NCI-H524 (cell line): Measurements from ENCODE around the gene RELA.
"Not testable (repeated sequence)": the region's sequence is repeated elsewhere in the genome, so short reads cannot be mapped to it uniquely, and the experiment has no call there.

ENCODE experiments used
- DNase-seq, 2 experiments: peaks; one replicate each; lab custom pipeline; 2025; lab: John Stamatoyannopoulos, UW

The RELA gene

DNA sequence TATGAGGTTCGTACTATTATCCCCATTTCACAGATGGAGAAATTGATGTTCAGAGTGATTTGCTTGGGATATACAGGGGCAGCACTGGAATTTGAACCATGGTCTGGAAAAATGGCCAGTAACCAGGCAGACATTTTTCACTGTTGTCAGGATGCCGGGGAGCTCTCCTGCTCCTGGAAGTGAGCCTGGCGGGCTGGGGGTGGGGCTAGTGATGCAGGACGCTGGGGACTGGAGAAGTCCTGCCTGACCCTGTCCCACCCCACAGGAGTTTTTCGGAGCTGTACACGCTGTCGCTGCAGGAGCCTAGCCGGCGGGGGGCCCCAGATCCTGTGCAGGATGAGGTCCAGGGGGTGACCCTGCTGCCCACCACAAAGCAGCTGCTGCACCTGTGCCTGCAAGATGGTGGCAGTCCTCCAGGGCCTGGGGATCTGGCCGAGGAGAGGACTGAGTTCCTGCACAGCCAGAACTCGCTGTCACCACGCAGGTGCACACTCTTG, 13.7 kb downstream of the RELA start:
- DNase-seq, result no peak

DNA sequence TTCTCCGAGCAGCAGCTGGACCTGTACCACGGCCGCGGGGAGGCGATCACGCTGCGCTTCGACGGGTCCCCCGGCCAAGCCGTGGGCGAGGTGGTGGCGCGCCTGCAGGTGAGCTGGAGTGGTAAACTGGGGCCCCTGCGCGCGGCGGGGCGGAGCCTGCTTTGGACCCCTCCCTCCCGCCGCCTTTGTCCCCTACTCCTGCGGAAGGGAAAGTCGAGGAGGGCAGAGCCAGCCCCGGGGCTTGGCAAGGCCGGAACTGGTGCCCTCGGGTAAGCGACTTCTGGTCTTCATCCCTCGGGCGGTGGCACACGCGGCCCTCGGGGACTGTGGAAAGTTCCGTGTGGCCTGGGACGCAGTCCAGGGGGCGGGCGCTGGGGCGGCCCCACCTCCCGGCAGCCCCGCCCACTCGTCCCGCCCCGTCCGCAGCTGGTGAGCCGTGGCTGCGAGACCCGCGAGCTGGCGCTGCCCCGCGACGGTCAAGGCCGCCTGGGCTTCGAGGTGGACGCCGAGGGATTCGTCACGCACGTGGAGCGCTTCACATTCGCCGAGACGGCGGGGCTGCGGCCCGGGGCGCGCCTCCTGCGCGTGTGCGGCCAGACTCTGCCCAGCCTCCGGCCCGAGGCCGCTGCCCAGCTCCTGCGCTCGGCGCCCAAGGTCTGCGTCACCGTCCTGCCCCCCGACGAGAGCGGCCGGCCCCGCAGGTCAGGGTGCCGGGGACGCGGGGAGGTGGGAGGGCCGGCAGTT, 15.6 kb downstream of the RELA start:
- peak in 1 of 2 experiments; percentile 13 for DNase-seq

DNA sequence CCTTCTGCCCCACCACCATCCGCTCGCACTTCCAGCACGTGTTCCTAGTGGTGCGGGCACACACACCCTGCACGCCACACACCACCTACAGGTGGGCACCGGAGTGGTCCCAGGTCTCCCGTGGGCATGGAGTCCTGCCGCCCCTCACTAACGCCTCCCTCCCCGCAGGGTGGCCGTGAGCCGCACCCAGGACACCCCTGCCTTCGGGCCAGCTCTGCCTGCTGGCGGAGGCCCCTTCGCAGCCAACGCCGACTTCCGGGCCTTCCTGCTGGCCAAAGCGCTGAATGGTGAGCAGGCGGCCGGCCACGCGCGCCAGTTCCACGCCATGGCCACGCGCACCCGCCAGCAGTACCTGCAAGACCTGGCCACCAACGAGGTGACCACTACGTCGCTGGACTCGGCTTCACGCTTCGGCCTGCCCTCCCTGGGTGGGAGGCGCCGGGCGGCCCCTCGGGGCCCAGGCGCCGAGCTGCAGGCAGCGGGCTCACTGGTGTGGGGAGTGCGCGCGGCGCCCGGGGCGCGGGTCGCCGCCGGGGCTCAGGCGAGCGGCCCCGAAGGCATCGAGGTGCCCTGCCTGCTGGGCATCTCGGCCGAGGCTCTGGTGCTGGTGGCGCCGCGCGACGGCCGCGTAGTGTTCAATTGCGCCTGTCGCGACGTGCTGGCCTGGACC, 16.3 kb downstream of the RELA start:
- DNase-seq, result no peak

DNA sequence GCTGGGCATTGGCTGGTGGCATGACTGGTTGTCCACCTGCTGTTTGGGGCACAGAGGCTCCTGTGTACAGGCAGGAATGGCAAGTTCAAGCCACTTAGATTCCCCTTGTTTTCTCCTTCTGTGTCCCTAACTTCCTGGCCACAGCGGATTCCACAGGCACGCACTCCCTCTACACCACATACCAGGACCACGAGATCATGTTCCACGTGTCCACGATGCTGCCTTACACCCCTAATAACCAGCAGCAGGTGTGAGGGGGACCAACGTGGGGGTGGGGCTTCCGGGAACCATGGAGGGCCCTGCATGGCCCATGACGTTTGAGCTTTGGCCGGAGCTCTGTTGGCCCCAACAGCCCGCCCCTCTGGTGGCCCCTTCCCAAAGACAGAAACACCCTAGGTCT, 17.0 kb downstream of the RELA start:
- DNase-seq, result no peak

DNA sequence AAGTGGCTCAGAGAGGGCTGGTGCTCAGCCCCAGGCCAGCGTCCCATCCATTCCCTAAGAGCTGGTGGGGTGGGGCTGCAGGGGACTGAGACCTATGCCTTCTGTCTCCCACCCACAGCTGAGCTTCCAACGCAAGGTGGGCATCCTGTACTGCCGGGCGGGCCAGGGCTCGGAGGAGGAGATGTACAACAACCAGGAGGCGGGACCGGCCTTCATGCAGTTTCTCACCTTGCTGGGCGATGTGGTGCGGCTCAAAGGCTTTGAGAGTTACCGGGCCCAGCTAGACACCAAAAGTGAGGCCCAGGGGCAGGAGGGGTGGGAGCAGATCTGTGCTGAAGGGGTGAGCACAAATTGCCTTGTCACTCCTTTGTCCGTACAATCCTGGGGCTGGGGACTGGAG, 17.9 kb downstream of the RELA start:
- no peak for DNase-seq

DNA sequence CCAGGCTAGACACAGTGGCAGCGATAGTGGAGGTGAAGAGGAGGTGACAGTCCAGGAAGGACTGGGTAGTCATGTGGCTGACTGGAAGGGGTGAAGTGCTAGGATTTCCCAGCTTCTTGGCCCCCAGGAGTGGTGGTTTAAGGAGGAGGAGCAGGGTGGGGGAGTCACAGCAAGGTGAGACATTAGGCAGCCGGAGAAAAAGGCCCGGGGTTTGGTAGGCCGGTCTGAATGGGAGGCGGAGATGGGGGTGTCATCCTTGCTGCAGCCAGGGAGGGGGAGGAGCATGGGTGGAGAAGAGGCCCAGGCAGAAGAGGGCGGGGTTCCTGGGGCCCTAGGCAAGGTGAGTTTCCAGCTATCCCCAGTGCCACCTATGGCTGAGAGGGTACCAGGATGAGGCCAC, 18.7 kb downstream of the RELA start:
- no peak for DNase-seq

DNA sequence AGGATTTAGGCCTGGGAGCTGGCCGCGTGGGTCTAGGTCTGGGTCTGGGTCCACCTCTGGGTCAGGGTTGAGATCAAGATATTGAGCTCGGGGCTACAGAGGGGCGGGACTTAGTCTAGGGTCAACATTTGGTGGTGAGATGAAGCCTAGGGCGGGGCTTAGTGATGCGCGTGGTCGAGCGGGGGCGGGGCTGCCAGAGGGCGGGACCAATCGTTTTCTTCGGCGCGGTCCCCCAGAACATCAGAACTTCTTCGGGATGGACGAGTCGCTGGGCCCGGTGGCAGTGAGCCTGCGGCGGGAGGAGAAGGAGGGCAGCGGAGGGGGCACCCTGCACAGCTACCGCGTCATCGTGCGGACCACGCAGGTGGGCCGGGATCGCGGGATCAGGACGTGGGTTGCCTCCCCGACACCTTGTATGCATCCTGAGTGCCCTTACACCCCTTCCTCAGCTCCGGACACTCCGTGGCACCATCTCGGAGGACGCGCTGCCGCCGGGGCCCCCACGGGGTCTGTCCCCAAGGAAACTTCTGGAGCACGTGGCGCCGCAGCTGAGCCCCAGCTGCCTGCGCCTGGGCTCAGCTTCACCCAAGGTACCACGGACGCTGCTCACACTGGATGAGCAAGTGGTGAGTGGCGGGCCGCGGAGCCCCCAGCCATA, 20.6 kb downstream of the RELA start:
- no peak for DNase-seq

DNA sequence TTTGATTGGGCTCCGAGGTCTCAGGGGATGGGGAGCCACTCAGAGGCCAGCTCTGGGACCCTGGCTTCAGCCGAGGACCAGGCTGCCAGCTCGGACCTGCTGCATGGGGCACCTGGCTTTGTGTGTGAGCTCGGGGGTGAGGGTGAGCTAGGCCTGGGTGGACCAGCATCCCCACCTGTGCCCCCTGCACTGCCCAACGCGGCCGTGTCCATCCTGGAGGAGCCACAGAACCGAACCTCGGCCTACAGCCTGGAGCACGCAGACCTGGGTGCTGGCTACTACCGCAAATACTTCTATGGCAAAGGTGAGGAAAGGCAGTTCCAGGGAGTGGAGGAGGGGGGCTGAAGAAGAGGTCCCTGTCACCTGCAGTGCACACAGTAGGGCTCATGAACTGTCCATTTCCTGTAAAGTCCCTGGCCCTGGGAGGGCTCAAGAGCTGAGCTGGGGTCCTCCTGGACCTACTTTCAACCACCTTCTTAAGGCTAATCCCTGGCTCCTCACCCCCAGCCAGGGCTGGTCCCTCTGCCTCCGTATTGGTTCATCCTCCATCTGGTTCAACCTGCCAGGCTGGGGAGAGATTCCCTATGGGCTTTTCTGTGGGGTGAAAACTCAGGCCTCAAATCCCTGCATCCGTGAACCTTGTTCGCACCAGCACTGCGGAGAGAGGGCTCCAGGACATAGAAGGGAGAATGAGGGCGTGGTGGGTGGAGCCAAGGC, 21.3 kb downstream of the RELA start:
- DNase-seq, result no peak

DNA sequence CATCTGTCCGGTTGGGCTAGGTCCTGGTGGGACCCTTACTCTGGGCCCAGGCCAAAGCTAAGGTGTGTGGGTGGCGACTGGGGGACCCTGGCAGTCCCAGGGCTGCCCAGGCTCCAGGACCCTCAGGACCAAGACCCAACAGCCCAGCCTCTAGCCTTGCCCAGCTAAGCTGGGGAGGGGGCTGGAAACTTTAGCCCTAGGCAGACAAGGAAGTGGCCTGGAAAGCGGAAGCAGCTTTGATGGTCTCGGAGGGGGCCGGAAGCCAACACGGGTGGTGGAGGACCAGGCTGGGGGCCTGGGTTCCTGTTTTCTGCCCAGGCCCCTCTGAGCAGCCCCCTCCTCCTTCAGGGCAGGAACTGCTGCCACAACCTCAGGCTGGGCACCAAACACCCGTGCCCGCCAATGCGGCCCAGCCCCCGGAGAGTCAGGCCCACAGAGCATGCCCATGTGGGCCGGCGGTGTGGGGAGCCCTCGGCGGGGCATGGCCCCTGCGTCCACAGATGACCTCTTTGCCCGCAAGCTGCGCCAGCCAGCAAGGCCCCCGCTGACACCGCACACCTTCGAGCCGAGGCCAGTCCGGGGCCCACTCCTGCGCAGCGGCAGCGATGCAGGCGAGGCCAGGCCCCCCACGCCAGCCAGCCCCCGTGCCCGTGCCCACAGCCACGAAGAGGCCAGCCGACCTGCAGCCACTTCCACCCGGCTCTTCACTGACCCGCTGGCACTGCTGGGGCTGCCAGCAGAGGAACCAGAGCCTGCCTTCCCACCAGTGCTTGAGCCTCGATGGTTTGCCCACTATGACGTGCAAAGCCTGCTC, 22.0 kb downstream of the RELA start:
- DNase-seq, result no peak

DNA sequence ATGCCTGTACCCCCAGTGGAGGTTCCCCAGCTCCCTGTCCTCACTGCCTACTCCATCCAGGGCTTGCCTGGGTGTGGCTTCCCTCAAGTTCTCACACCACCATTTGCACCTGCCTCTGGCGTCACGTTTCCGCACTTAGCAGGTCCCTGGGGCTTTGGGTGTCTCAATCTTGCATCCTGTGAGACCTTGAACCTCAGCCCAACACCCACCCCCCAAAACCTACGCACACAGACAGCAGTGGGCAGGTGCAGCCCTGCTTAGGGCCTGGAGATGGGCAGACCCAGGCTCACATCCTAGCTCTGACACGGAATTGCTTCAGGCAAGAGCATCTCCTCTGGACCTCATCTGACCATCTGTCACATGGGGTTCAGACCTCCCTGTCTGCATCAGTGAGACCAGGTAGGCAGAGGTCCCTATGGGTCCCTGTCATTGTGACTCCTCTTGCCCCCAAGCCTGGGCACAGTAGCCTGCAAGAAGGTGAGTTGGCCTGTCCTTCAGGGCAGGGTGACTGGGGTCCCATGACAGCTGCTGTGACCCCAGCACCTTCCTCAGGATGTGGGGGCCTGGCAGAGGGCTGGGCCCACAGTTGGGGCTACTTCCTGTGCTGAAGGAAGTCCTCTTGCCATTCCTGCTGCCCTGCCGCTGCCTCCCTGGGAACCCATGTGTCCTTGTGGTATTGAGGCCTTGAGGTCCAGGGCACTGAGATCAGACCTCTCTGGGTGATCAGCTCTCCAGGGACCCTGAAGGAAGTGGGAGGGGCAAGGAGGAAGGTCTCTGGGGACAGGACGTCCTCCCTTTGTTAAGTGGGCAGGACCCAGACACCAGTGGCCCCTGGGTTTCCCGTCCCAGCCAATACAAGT, 22.9 kb downstream of the RELA start:
- DNase-seq, result no peak

DNA sequence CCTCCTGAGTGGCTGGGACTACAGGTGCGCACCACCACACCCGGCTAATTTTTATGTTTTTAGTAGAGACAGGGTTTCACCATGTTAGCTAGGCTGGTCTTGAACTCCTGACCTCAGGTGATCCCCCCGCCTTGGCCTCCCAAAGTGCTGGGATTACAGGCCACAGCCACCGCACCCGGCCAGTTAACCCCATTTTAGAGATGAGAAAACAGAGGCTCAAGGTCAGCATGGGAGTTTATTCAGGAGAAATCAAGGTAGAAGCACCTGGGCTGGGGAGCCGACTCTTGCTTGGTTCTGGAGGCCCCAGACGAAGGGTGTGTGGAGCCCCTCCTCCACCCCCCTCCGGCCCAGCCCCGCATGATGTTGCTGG, 23.5 kb downstream of the RELA start:
- not testable (repeated sequence) for DNase-seq

DNA sequence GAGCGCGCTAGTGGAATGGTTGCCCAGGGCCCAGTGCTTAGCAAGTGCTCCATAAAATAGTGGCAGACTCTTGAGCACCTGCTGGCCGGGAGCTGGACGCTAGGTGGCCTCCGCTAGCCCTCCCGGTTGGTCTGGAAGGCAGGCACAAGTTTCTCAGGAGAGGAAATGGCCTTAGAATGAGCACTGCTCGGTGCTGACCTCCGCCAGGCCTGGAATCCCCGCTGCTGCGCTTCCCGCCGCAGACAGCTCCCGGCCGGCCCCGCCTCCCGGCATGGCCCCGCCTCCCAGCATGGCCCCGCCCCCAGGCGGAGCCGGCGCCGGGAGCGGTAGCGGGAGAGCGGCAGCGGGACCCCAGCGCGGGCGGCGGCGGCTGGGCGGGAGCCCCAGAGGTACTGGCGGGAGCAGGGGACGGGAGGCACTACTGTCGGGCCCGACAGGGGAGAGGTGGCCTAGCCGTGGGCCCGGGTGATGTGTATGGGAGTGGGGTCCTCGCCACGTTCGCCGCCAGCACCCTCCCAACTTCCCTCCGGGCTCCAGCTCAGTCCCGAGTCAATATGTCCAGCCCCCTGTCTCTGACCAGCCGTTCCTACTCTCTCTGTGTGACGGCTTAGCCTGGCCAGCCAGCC, 24.8 kb downstream of the RELA start, which contains the start of gene SIPA1:
TSS of gene SIPA1 (plus strand) at position 308 of the 626 bp plus-strand sequence. CDS start 2,821 bp downstream, outside the sequence.
- peak in 1 of 2 experiments; percentile 12 for DNase-seq

DNA sequence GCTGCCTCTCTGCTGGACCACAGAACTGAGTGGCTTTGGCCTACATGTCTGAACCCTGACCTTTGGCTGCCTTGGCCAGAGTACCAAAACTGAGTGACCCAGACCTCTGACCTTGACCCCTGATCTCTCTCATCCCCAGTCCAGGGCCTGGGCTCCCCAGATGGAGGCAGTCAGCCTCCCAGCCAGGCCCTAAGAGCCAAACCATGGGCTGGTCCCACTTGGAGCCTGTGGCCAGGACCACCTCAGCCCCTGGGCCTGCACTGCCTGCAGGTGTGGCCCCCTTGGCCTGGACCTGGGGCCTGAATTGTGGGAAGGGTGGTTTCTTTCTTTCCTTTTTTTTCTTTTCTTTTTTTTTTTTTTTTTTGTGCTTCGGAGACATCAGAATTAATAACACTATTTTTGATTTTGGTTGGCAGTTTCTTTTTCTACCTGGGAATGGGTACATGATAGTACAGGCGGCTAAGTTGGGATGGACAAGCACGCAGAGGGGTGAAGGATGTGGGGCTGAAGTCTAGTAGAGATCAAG, 25.6 kb downstream of the RELA start:
- DNase-seq, result no peak

DNA sequence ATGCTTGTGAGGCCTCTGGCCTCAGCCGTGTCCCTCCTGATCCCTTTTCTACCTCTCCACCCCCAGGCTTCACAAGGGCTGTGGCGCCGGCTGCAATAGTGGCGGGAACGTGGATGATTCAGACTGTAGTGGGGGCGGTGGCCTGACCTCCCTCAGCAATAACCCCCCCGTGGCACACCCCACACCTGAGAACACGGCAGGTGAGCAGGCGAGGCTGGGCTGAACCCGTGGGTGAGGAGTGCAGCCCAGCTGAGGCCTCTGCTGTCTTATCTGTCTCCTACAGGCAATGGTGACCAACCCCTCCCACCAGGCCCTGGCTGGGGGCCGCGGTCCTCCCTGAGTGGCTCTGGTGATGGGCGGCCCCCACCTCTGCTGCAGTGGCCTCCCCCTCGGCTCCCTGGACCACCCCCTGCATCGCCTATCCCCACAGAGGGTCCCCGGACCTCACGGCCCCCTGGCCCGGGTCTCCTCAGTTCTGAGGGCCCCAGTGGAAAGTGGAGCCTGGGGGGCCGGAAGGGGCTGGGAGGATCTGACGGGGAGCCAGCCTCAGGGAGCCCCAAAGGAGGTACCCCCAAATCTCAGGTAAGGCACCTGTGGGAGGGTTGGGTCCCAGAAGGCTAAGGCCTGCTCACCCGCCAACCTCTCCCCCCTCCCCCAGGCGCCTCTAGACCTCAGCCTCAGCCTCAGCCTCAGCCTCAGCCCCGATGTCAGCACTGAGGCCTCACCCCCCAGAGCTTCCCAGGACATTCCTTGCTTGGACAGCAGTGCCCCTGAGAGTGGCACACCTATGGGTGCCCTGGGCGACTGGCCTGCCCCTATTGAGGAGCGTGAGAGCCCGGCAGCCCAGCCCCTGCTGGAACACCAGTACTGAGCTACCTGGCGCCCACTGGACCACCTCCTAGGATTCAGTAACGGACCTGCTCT, 26.3 kb downstream of the RELA start:
- no peak for DNase-seq

DNA sequence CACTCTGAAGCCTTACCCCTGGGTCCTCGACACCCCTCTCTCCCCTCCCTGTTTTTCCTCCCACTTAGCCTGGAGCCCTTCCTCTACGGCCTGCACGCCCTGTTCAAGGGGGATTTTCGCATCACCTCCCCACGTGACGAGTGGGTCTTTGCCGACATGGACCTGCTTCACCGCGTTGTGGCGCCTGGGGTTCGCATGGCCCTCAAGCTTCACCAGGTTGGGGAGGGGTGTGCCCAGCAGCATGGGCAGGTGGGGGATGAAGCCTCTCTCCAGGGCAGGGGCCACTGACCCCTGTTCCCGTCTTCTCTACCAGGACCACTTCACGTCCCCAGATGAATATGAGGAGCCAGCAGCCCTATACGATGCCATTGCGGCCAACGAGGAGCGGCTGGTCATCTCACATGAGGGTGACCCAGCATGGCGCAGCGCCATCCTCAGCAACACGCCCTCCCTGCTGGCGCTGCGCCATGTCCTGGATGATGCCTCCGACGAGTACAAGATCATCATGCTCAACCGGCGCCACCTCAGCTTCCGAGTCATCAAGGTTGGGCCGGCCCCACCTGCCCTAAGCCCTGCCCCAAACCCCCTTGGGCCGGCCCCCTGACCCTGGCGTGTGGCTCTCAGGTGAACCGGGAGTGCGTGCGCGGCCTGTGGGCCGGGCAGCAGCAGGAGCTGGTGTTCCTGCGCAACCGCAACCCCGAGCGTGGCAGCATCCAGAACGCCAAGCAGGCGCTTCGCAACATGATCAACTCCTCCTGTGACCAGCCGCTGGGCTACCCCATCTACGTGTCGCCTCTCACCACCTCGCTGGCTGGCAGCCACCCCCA, 27.6 kb downstream of the RELA start:
- no peak for DNase-seq

DNA sequence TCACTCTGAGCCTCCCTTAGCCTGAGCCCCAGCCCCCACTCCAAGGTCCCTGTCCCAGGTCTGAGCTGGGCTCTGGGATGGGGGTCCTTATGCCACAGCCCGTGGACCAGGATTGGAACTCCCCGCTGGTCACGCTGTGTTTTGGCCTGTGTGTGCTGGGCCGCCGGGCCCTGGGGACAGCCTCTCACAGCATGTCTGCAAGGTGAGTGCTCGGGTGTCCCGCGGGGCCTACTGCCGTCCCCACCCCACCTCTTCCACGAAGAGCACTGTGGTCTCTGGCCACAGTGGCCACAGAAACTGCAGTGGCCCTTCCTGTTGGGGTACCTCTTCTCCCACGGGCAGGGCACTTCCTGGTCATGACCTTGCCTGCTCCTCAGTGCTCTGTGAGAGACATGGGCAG, 28.3 kb downstream of the RELA start:
- no peak for DNase-seq

DNA sequence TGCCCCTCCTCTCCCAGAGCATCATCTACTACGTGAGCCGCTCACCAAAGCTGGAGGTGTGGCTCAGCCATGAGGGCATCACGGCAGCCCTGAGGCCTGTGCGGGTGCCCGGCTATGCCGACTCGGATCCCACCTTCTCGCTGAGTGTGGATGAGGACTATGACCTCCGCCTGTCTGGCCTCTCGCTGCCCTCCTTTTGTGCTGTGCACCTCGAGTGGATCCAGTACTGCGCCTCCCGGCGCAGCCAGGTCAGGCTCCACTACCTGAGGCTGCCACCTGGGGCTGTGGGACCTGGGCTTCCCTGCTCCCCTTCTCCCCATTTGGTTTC, 28.6 kb downstream of the RELA start:
- DNase-seq, result no peak
